HG03108 (cell line): ENCODE results near the gene ANKRD42.
"Not testable (repeated sequence)": the region's sequence is repeated elsewhere in the genome, so short reads cannot be mapped to it uniquely, and the experiment has no call there.

Source experiments
- ATAC-seq: cut with Tn5 transposase; IDR thresholded peaks from one replicate; pipeline ENCODE4 v1.9.1; 2021; ENCODE audit warnings: moderate library complexity; ENCODE audit not compliant: unreplicated experiment

ANKRD42 gene

GRCh38 chr11:83235825-83236224, 42.3 kb downstream of the ANKRD42 start:
- ATAC-seq = no peak

GRCh38 chr11:83238111-83238510, 44.6 kb downstream of the ANKRD42 start:
- no peak for ATAC-seq

DNA sequence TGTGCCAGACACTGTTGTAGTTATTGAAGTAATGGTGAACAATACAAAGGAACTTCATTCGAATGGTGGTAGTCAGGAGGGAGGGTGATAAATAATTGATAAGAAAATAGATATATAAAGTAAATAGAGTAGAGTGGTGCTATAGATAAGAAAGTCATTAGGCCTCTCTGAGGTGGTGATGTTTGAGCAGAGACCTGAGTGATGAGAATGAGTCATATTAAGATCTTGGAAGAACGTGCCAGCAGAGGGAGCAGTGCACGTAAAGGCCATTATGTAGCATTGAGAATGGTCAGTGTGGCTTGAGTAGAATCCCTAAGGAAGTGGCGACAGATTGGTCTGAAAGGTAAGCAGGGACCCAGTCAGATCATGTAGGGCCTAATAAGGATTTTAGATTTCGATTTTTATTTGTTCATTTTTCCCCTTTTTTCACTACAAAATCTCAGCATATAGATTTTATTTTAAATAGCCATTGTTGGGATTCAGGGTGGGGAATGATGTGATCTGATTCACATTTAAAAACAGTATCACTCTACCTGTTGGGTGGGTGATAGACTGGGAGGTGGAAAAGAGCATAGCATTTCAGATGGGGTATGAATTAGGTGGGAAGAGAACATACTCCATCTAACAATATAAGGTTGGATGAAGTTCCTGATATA, 47.9 kb downstream of the ANKRD42 start:
- peak; percentile 87 for ATAC-seq

DNA sequence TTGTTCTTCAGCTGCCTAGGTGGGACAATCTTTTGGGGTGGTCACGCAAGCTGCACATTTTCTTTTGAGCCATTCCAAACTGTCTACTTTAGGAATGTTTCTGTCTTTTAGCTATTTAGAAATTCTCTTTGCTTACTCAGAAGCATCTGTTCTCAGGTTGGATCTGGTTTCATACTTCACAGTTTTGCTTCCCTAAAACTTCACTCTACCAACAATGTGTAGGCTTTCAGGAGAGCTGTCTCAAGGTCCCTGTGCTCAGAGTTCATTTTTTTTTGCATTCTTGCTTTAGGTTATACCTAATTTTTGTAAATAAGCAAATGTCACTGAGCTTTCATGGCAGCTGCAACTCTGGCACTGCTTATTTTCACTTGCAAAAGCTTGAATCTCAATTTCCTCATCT, 55.9 kb downstream of the ANKRD42 start:
- no peak for ATAC-seq

DNA sequence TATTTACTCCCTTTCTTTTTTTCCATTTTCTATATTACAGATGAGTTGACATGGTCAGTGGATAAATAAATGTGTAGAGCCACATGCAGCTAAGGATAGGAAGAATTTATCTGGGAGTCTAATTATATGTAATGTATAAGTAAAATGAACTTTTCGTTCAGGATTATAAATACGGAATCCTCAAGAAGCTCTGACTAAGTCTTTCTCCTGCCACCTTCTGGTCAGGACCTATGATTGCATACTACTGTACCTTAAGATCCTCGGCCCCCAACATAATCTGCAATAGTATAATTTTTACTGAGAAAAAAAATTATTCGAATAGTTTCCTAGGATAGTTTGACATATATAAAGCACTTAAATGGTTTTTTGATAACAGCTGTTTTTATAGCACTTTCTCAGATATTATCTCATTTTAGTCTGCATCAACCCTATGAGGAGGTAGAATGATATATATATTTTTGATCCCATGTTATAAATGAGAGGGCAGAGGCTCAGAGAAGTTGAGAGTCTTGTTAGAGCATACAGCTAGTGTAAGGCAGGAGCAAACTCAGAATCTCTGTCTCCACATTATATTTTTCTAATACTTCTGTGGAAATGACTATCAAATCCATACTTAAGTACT, 56.6 kb downstream of the ANKRD42 start:
- ATAC-seq = peak; percentile 71

DNA sequence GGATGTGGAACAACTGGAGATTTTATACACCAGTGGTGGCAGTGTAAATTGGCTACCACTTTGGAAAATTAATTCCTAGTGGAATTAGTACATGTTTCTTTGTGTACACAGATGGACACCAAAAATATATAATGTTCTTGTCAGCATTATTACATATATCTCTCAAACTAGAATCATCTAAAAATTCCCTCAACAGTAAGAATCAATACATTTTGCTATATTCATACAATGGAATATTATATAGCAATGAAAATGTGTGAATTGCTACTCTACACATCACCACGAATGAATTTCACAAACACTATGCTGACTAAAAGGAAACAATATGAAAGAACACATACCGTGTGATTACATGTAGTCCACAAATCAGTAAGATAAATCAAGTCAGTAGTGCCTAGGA, 58.8 kb downstream of the ANKRD42 start:
- ATAC-seq = no peak

- ATAC-seq = no peak
Measured at GRCh38 chr11:83252941-83253340, 59.4 kb downstream of the ANKRD42 start.

GRCh38 chr11:83255366-83255765, 61.9 kb downstream of the ANKRD42 start:
- ATAC-seq = no peak

GRCh38 chr11:83256602-83257340, 63.3 kb downstream of the ANKRD42 start:
- ATAC-seq = no peak

- ATAC-seq = no peak
Measured at GRCh38 chr11:83257761-83258168, 64.3 kb downstream of the ANKRD42 start.

- ATAC-seq = no peak
Measured at GRCh38 chr11:83259559-83259958, 66.0 kb downstream of the ANKRD42 start.

DNA sequence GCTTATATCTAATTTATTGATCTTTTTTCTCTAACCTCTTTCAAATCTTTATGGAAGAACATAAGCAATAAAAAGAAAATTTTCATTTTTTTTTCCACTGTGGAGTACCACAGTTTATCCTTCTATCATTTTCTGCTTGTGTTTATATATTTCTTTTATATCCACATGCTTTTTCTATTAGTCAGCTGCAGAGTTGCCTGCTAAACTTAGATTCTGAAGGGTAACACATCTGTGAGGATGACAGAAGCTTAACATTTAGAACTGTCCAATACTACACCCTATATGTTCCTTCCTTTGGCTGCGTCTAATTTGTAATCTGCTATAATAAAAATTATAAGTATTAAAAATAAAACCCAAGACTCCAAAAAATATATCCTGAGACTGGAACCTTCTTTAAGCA, 71.8 kb downstream of the ANKRD42 start:
- no peak for ATAC-seq

DNA sequence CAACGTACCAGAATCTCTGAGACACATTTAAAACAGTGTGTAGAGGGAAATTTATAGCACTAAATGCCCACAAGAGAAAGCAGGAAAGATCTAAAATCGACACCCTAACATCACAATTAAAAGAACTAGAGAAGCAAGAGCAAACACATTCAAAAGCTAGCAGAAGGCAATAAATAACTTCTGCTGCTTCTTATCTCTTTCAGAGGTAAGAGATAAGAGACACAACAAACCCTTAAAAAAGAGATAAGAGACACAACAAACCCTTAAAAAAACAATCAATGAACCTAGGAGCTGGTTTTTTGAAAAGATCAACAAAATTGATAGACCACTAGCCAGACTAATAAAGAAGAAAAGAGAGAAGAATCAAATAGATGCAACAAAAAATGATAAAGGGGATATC, 75.6 kb downstream of the ANKRD42 start:
- ATAC-seq = not testable (repeated sequence)

DNA sequence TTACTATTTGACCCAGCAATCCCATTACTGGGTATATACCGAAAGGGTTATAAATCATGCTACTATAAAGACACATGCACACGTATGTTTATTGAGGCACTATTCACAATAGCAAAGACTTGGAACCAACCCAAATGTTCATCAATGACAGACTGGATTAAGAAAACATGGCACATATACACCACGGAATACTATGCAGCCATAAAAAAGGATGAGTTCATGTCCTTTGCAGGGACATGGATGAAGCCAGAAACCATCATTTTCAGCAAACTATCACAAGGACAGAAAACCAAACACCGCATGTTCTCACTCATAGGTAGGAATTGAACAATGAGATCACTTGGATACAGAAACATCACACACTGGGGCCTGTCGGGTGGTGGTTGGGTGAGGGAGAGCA, 78.2 kb downstream of the ANKRD42 start:
- ATAC-seq = not testable (repeated sequence)

GRCh38 chr11:83272627-83273026, 79.1 kb downstream of the ANKRD42 start:
- ATAC-seq = no peak

DNA sequence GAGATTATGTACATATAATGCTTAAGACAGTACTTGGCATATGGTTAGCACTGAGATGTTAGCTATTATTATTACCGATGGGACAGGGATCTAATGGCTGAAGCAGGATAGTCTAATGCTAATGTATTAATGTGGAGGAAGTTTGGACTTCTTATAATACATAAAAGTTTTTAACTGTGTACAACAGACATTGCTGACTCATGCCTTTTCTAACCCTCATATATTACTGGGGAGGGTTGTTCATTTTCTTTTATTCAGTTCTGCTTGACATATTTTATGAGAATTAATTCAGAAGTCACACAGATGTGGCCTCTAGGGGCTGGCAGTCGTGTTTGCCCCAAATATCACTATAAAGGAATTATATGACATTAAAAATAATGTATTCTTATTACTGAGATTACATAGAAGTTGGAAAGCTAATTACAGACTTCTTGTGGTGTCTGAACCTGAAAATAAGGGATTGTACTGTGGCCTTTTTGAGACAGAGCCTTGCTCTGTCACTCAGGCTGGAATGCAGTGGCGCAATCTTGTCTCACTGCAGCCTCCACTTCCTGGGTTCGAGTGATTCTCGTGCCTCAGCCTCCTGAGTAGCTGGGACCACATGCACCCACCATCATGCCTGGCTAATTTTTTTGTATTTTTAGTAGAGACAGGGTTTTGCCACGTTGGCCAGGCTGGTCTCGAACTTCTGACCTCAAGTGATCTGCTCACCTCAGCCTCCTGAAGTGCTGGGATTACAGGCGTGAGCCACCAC, 82.6 kb downstream of the ANKRD42 start:
- ATAC-seq = no peak

DNA sequence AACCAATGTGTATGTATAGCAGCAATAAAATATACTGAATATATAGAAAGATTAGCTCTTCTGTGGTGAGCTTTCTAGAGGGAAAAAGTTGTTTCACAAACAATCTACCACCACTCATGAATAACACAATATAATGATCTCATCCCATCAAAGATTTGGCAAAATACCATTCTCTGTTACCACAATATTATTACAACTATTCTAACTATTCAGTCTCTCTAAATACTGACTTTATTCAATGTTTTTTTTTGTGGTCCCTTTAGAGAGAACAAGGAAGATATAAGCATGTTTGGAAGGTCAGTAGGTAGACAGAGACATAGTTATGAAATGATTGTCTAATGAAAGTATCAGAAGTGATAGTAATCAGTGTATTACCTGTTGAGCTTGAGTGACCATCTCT, 84.8 kb downstream of the ANKRD42 start:
- no peak for ATAC-seq

- no peak for ATAC-seq
Measured at GRCh38 chr11:83280256-83280655, 86.7 kb downstream of the ANKRD42 start.

DNA sequence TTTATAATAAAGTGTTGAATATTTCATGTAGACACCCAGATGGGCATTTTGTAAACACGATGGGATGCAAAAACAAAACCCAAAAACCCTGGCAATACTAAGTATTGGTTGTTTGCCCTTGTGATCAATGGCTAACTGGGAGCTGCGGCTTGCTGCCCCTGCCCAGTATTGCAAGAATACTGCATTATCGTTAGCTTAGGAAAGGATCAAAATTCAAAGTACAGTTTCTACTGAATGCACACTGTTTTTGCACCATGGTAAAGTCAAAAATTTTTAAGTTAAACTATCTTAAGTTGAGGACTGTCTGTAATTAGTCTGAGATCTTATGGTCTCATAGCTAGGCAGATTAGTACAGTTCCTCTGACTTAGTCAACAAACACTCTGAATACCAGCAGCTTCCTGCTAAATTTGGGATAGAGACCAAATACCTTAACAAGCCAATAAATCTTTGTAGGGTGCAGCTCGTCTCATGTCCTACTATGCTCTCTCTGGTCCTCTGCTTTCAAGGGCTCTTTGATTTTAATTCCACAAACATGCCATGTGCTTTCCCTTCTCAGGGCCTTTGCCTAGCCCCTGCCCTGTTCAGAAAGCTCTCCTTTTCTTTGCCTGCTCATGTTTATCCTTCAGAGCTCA, 88.7 kb downstream of the ANKRD42 start:
- ATAC-seq = no peak

DNA sequence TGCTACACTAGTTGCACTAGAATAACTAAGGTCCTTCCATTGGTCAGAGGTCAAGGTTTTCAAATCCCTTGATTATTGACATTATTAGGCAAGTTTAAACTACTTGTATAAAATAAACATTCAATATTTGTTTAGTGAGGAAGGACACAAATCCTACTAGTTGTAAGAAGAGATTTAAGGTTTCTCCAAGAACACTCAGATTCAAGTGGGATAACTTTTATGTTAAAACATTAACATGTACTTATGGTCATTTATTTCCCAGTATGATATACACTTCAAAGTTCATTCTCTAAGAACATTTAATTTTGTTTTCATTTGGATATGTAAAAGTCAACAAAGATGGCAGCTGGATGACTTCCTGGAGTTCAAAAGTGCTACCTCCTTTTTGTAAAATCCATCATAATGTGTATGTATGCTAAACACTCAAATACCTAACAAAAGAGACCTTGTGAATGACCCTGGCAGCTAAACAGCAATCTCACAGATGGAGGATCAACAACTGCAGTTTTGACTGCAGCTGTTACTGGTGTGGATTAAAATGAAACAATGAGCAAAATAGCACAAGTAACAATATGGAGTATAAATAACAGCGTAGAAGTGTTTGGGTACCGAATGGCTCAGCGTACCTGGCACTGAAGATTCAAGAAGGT, 91.1 kb downstream of the ANKRD42 start:
- ATAC-seq = no peak
